ENCODE data around the gene ABI2.

The ABI2 gene

GRCh38 chr2:203484266-203485112 is 156.3 kb downstream of the ABI2 start:
- DNase-seq, result peak; percentile 70

- no peak for DNase-seq
Measured at GRCh38 chr2:203489531-203489930, 161.3 kb downstream of the ABI2 start.

DNA sequence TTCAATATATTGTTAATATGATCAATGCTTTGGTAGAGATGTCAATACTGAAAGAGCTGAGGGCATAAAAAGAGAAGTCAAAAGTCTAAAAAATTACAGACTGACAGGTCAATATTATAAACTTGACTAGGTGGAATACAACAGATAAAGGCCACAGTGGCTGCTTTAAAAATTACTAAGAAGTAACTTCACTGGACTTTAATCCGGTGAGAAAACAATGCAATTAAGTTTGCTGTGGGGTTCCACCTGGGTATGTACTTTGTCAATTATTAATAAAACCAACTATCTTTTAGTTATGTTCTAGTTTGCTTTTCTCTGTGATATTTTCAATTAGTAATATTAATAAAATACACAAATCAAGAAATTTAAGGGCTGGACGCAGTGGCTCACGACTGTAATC is 162.2 kb downstream of the ABI2 start:
- no peak for DNase-seq

DNA sequence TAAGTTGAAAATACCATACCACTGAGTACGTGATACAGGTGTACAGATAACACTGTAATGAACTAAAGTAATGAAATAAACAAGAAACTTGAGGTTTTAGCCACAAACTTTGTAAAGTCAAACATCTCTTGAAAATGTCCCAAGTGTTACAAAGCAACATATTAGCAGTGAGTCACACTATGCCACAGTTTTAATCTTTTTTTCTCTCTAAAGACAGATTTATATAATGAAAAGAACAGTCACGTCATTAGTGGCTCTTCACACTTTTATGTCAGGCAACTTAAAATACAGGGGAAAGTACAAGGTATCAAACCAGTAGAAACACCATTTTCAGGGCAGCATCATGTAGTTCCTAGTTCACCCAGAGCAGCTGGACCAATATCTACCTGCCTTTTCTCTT is 164.8 kb downstream of the ABI2 start:
- DNase-seq, result no peak

All from hematopoietic multipotent progenitor cell treated with erythropoietin and hydrocortisone succinate and interleukin-3 and kit ligand, for 6 days (in vitro differentiated cells).